HepG2 (cell line): ENCODE measurements around the gene FDPS. TPM values are rescaled to one million over a fixed set of nuclear protein-coding genes. Genes with fewer than 3 reads are reported as not detected.

ENCODE experiments used
- ELF4 ChIP-seq: sonication (generic); formaldehyde crosslinking; IDR thresholded peaks from 2 replicates; pipeline ENCODE4 v1.5.0; 2020; ENCODE audit warnings: missing genetic modification reagents, mild to moderate bottlenecking, moderate library complexity, borderline replicate concordance
- MEF2D ChIP-seq: sonication (generic); formaldehyde crosslinking; IDR thresholded peaks from 2 replicates; pipeline ENCODE4 v1.5.1; 2020; ENCODE audit warnings: mild to moderate bottlenecking, missing genetic modification reagents
- MZF1 ChIP-seq: sonication (generic); formaldehyde crosslinking; IDR thresholded peaks from 2 replicates; pipeline ENCODE4 v1.8.1; 2023; ENCODE audit warnings: mild to moderate bottlenecking, missing genetic modification reagents, borderline replicate concordance
- PHF5A ChIP-seq: IDR thresholded peaks from one replicate; pipeline ENCODE4 v1.6.1; 2018; ENCODE audit warnings: low read depth, missing genetic modification reagents; ENCODE audit not compliant: unreplicated experiment
- PPARG ChIP-seq: conservative IDR thresholded peaks from 2 replicates; pipeline ENCODE4 v1.6.1; 2016; ENCODE audit warnings: missing biosample characterization, missing genetic modification reagents
- SMAD3 ChIP-seq: sonication (generic); formaldehyde crosslinking; IDR thresholded peaks from 2 replicates; pipeline ENCODE4 v1.4.0; 2020; ENCODE audit warnings: missing genetic modification reagents
- SNAPC2 ChIP-seq: sonication (generic); formaldehyde crosslinking; IDR thresholded peaks from 2 replicates; pipeline ENCODE4 v1.8.1; 2022; ENCODE audit warnings: mild to moderate bottlenecking, missing genetic modification reagents
- TSC22D2 ChIP-seq: sonication (generic); formaldehyde crosslinking; IDR thresholded peaks from 2 replicates; pipeline ENCODE4 v1.5.1; 2020; ENCODE audit warnings: missing genetic modification reagents, mild to moderate bottlenecking, borderline replicate concordance
- ZBTB38 ChIP-seq: sonication (generic); formaldehyde crosslinking; IDR thresholded peaks from 2 replicates; pipeline ENCODE4 v1.5.1; 2020; ENCODE audit warnings: mild to moderate bottlenecking, missing genetic modification reagents
- ZNF124 ChIP-seq: sonication (generic); formaldehyde crosslinking; IDR thresholded peaks from 2 replicates; pipeline ENCODE4 v1.4.0; 2020; ENCODE audit warnings: missing genetic modification reagents
- ZNF136 ChIP-seq: sonication (generic); formaldehyde crosslinking; IDR thresholded peaks from 2 replicates; pipeline ENCODE4 v1.8.1; 2022; ENCODE audit warnings: low read depth, mild to moderate bottlenecking, moderate library complexity, missing genetic modification reagents
- ZNF619 ChIP-seq: sonication (generic); formaldehyde crosslinking; IDR thresholded peaks from 2 replicates; pipeline ENCODE4 v1.4.0; 2020; ENCODE audit warnings: mild to moderate bottlenecking, missing genetic modification reagents
- ZSCAN31 ChIP-seq: sonication (generic); formaldehyde crosslinking; IDR thresholded peaks from 2 replicates; pipeline ENCODE4 v1.5.0; 2020; ENCODE audit warnings: low read depth, mild to moderate bottlenecking, missing genetic modification reagents
- polyA plus RNA-seq, 8 experiments: library from polyadenylated mRNA; depleted of rRNA in 3 of 8; stranded (reverse) in 7 of 8; unstranded in 1 of 8; fragments of >200 nt; fragmentation: Illumina TruSeq in 4 of 8; extraction: Trizol in 4 of 8; gene quantifications; 2 replicates each; pipeline versions ENCODE4 v1.2.1 to v1.2.3, GENCODE V29; 2011 to 2016; ENCODE audit warnings: low read depth in 4 of 8, missing spikeins in 1 of 8, mixed read lengths in 1 of 8; ENCODE audit not compliant: insufficient read depth in 1 of 8
- total RNA-seq, 5 experiments: library from RNA; depleted of rRNA; stranded (reverse); fragments of >200 nt; fragmentation: Illumina TruSeq; extraction: Trizol; gene quantifications; 2 replicates each; pipeline ENCODE4 v1.2.3, GENCODE V29; 2016; ENCODE audit warnings: low read depth in 1 of 5
- TF ChIP-seq, protein P1 (sequence below): sonication (generic); formaldehyde crosslinking; IDR thresholded peaks from 2 replicates; pipeline ENCODE4 v1.5.0; 2020; ENCODE audit warnings: mild to moderate bottlenecking, missing genetic modification reagents, borderline replicate concordance
- TF ChIP-seq, protein P2 (sequence below): sonication (generic); formaldehyde crosslinking; IDR thresholded peaks from 2 replicates; pipeline ENCODE4 v1.4.0; 2020; ENCODE audit warnings: missing genetic modification reagents
- TF ChIP-seq, protein P3 (sequence below): IDR thresholded peaks from 2 replicates; pipeline ENCODE4 v1.6.1; 2012; ENCODE audit warnings: inconsistent platforms
- TF ChIP-seq, protein P4 (sequence below): sonication (generic); formaldehyde crosslinking; IDR thresholded peaks from 2 replicates; pipeline ENCODE4 v1.9.0; 2021; ENCODE audit warnings: missing genetic modification reagents, mild to moderate bottlenecking, borderline replicate concordance
- TF ChIP-seq, protein P5 (sequence below): IDR thresholded peaks from 2 replicates; pipeline ENCODE4 v1.6.1; 2016

FDPS gene
- total and polyA plus RNA-seq, 2 of the 13 experiments (the other 11 are each of a cell fraction or from before 2014, with no cell fraction given), result 264 to 519 TPM

DNA sequence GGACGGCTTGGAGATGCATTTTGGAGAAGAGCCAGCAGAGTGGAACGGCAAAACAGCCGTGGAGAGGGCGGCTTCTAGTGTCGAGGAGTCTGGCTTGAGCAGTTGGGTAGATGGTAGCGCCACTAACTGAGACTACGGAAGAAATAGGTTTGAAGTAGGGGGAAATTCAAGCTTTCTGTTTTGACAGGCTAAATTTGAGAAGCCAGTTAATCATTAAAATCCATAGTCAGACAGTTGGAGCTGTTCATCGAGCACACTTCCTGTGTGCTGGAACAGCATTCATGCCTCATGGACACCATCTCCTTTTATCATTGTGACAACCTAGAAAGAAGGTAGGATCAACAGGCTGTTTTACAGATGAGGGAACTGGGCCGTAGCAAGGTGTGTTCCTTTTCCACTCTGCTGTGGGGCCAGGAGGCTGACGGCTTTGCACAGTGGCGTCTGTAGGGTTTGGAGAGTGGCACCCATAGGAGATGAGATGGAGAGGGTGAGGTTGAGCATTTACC, 4.1 kb upstream of the FDPS start (continued):
- peak; percentile 63; the same call in 1 of the 2 replicates for TF ChIP-seq ZNF136 (CRISPR knock-in tag)
- TF ChIP-seq, protein P1, sequence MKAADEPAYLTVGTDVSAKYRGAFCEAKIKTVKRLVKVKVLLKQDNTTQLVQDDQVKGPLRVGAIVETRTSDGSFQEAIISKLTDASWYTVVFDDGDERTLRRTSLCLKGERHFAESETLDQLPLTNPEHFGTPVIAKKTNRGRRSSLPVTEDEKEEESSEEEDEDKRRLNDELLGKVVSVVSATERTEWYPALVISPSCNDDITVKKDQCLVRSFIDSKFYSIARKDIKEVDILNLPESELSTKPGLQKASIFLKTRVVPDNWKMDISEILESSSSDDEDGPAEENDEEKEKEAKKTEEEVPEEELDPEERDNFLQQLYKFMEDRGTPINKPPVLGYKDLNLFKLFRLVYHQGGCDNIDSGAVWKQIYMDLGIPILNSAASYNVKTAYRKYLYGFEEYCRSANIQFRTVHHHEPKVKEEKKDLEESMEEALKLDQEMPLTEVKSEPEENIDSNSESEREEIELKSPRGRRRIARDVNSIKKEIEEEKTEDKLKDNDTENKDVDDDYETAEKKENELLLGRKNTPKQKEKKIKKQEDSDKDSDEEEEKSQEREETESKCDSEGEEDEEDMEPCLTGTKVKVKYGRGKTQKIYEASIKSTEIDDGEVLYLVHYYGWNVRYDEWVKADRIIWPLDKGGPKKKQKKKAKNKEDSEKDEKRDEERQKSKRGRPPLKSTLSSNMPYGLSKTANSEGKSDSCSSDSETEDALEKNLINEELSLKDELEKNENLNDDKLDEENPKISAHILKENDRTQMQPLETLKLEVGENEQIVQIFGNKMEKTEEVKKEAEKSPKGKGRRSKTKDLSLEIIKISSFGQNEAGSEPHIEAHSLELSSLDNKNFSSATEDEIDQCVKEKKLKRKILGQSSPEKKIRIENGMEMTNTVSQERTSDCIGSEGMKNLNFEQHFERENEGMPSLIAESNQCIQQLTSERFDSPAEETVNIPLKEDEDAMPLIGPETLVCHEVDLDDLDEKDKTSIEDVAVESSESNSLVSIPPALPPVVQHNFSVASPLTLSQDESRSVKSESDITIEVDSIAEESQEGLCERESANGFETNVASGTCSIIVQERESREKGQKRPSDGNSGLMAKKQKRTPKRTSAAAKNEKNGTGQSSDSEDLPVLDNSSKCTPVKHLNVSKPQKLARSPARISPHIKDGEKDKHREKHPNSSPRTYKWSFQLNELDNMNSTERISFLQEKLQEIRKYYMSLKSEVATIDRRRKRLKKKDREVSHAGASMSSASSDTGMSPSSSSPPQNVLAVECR (CRISPR knock-in tag), result peak; percentile 65; the same call in 1 of the 2 replicates
- 0 out of 2 replicates have a peak, but pooled peaks have one; percentile 17 for TF ChIP-seq MEF2D (CRISPR knock-in tag)
- peak; percentile 36; the same call in 1 of the 2 replicates for TF ChIP-seq SMAD3 (CRISPR knock-in tag)
- 0 out of 2 replicates have a peak, but pooled peaks have one; percentile 20 for TF ChIP-seq ZBTB38 (CRISPR knock-in tag)
- TF ChIP-seq MZF1 (CRISPR knock-in tag), result no peak
- peak; percentile 8; the same call in 1 of the 2 replicates for TF ChIP-seq ELF4 (CRISPR knock-in tag)
- TF ChIP-seq, protein P2, sequence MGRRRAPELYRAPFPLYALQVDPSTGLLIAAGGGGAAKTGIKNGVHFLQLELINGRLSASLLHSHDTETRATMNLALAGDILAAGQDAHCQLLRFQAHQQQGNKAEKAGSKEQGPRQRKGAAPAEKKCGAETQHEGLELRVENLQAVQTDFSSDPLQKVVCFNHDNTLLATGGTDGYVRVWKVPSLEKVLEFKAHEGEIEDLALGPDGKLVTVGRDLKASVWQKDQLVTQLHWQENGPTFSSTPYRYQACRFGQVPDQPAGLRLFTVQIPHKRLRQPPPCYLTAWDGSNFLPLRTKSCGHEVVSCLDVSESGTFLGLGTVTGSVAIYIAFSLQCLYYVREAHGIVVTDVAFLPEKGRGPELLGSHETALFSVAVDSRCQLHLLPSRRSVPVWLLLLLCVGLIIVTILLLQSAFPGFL (CRISPR knock-in tag), result no peak
- 0 out of 2 replicates have a peak, but pooled peaks have one; percentile 9 for TF ChIP-seq ZSCAN31 (CRISPR knock-in tag)
- TF ChIP-seq, protein P3, sequence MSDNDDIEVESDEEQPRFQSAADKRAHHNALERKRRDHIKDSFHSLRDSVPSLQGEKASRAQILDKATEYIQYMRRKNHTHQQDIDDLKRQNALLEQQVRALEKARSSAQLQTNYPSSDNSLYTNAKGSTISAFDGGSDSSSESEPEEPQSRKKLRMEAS, result 0 out of 2 replicates have a peak, but pooled peaks have one; percentile 58
- TF ChIP-seq, protein P4, sequence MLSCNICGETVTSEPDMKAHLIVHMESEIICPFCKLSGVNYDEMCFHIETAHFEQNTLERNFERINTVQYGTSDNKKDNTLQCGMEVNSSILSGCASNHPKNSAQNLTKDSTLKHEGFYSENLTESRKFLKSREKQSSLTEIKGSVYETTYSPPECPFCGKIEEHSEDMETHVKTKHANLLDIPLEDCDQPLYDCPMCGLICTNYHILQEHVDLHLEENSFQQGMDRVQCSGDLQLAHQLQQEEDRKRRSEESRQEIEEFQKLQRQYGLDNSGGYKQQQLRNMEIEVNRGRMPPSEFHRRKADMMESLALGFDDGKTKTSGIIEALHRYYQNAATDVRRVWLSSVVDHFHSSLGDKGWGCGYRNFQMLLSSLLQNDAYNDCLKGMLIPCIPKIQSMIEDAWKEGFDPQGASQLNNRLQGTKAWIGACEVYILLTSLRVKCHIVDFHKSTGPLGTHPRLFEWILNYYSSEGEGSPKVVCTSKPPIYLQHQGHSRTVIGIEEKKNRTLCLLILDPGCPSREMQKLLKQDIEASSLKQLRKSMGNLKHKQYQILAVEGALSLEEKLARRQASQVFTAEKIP (CRISPR knock-in tag), result no peak
- 0 out of 2 replicates have a peak, but pooled peaks have one; percentile 21 for TF ChIP-seq PPARG (CRISPR knock-in tag)
- TF ChIP-seq, protein P5, sequence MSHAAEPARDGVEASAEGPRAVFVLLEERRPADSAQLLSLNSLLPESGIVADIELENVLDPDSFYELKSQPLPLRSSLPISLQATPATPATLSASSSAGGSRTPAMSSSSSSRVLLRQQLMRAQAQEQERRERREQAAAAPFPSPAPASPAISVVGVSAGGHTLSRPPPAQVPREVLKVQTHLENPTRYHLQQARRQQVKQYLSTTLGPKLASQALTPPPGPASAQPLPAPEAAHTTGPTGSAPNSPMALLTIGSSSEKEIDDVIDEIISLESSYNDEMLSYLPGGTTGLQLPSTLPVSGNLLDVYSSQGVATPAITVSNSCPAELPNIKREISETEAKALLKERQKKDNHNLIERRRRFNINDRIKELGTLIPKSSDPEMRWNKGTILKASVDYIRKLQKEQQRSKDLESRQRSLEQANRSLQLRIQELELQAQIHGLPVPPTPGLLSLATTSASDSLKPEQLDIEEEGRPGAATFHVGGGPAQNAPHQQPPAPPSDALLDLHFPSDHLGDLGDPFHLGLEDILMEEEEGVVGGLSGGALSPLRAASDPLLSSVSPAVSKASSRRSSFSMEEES, result peak; percentile 30; the same call in 1 of the 2 replicates
- no peak for TF ChIP-seq TSC22D2 (CRISPR knock-in tag)
- peak; percentile 51; the same call in 1 of the 2 replicates for TF ChIP-seq ZNF124 (CRISPR knock-in tag)
- TF ChIP-seq SNAPC2 (CRISPR knock-in tag), result peak; percentile 72; the same call in 1 of the 2 replicates
- TF ChIP-seq PHF5A, result peak; percentile 13
- TF ChIP-seq ZNF619, result 0 out of 2 replicates have a peak, but pooled peaks have one; percentile 40
